DOHH2 (cell line): Measurements from ENCODE around the gene PLCXD3.

ENCODE experiments used
- H3F3A ChIP-seq: fragments of 200-600 bp; sonication (generic), shearing (Covaris generic); 2 replicates; pipeline ENCODE4 v1.6.0; 2016; ENCODE audit warnings: antibody characterized with exemption, mild to moderate bottlenecking; ENCODE audit not compliant: control insufficient read depth, insufficient read depth
- H3K27ac ChIP-seq: fragments of 200-600 bp; sonication (generic); 2 replicates; pipeline ENCODE4 v1.5.1; 2014; ENCODE audit warnings: low read depth, mild to moderate bottlenecking, low read length, moderate library complexity
- H3K27me3 ChIP-seq: fragments of 200-600 bp; sonication (generic); 2 replicates; pipeline ENCODE4 v1.6.1; 2014; ENCODE audit warnings: mild to moderate bottlenecking, low read length, mixed read lengths; ENCODE audit not compliant: control insufficient read depth
- H3K36me3 ChIP-seq: fragments of 200-600 bp; sonication (generic); 2 replicates; pipeline ENCODE4 v1.6.1; 2014; ENCODE audit warnings: mild to moderate bottlenecking, low read length, moderate library complexity, mixed read lengths; ENCODE audit not compliant: control insufficient read depth
- H3K4me1 ChIP-seq: fragments of 200-600 bp; sonication (generic); 2 replicates; pipeline ENCODE4 v1.6.1; 2014; ENCODE audit warnings: mild to moderate bottlenecking, low read length, mixed read lengths; ENCODE audit not compliant: control insufficient read depth
- H3K4me2 ChIP-seq: fragments of 200-600 bp; sonication (generic); 2 replicates; pipeline ENCODE4 v1.6.0; 2014; ENCODE audit warnings: mild to moderate bottlenecking, low read length, moderate library complexity
- H3K4me3 ChIP-seq: fragments of 200-600 bp; sonication (generic); 2 replicates; pipeline ENCODE4 v1.5.1; 2014; ENCODE audit warnings: mild to moderate bottlenecking, low read length, mixed read lengths
- H3K79me2 ChIP-seq: fragments of 200-600 bp; sonication (generic); 2 replicates; pipeline ENCODE4 v1.6.1; 2014; ENCODE audit warnings: mild to moderate bottlenecking, low read length, mixed read lengths; ENCODE audit not compliant: control insufficient read depth
- H3K9me2 ChIP-seq: fragments of 200-600 bp; sonication (generic); replicated peaks from 2 replicates; pipeline ENCODE4 v1.6.1; 2014; ENCODE audit warnings: mild to moderate bottlenecking, low read length, mixed read lengths; ENCODE audit not compliant: control insufficient read depth
- H3K9me3 ChIP-seq: fragments of 200-600 bp; sonication (generic); 2 replicates; pipeline ENCODE4 v1.6.1; 2014; ENCODE audit warnings: antibody characterized with exemption, low read length, mixed read lengths; ENCODE audit not compliant: control insufficient read depth, insufficient read depth
- H4K20me1 ChIP-seq: fragments of 200-600 bp; sonication (generic); 2 replicates; pipeline ENCODE4 v1.6.0; 2014; ENCODE audit warnings: low read depth, mild to moderate bottlenecking, antibody characterized with exemption, low read length, moderate library complexity; ENCODE audit not compliant: control insufficient read depth, insufficient read depth
- CTCF ChIP-seq: fragments of 200-600 bp; sonication (generic); IDR thresholded peaks from one replicate; pipeline ENCODE4 v1.5.1; 2014; ENCODE audit warnings: antibody characterized with exemption, mild to moderate bottlenecking, low read depth, low read length; ENCODE audit not compliant: poor library complexity, severe bottlenecking
- EZH2phosphoT487 ChIP-seq: fragments of 200-600 bp; sonication (generic); IDR thresholded peaks from 2 replicates; pipeline ENCODE4 v1.6.1; 2017; ENCODE audit warnings: borderline replicate concordance, mild to moderate bottlenecking, antibody characterized with exemption, low read length, moderate library complexity, mixed read lengths

The PLCXD3 gene

GRCh38 chr5:41290810-41291209 lies 219.6 kb downstream of the PLCXD3 start:
- Histone ChIP-seq H3K79me2 (no peaks in the 10 kb centered on the region), H3K4me3 (no peak overlapping the region), H3K36me3 (no peaks in the 10 kb centered on the region), H3K27me3 (no peaks in the 10 kb centered on the region), H3K9me2 (no peaks in the 10 kb centered on the region), H4K20me1 (no peaks in the 10 kb centered on the region), H3K9me3 (no peaks in the 10 kb centered on the region), H3F3A (no peaks in the 10 kb centered on the region), H3K4me1 (no peaks in the 10 kb centered on the region), H3K27ac (no peak overlapping the region), H3K4me2 (no peak overlapping the region)
- TF ChIP-seq EZH2phosphoT487 = no peak
- TF ChIP-seq CTCF = no peak

- TF ChIP-seq CTCF (no peak), EZH2phosphoT487 (no peak)
- Histone ChIP-seq H3K4me2 (no peak overlapping the region), H3K36me3 (no peaks in the 10 kb centered on the region), H3K9me2 (no peaks in the 10 kb centered on the region), H3K27ac (no peak overlapping the region), H3F3A (no peaks in the 10 kb centered on the region), H3K79me2 (no peaks in the 10 kb centered on the region), H3K27me3 (no peaks in the 10 kb centered on the region), H3K4me3 (no peak overlapping the region), H4K20me1 (no peaks in the 10 kb centered on the region), H3K9me3 (no peaks in the 10 kb centered on the region), H3K4me1 (no peaks in the 10 kb centered on the region)
Measured at GRCh38 chr5:41289970-41290464, 220.4 kb downstream of the PLCXD3 start.

DNA sequence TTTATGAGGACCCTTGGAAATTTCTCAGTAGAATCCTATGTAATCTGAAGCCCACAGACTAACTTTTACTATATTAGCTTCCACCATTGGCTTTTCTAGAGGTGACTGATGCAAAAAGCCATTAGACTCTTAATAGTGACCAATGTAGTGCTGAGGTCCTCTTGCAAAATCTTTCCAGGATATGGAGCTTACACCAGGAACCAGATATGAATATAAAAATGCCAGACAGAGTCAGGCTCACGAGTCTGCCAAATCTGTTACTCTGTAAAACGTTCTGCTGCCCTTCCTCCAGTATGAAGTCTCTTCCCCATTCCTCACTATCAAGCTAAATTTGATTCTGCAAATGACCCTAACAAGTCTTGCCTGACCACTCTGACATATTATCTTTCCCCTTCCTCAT lies 223.7 kb downstream of the PLCXD3 start:
- Histone ChIP-seq H3K4me1 (no peaks in the 10 kb centered on the region), H3K4me2 (no peak overlapping the region)

More for the DNA sequence above, 223.7 kb downstream of the PLCXD3 start:
- no peaks in the 10 kb centered on the region for H4K20me1 ChIP-seq
- TF ChIP-seq EZH2phosphoT487 = no peak
- TF ChIP-seq CTCF = no peak
- no peaks in the 10 kb centered on the region for H3K9me3 ChIP-seq
- H3K27me3 ChIP-seq = peaks cover 5% of the 10 kb centered on the region; the same call in 1 of the 2 replicates
- no peaks in the 10 kb centered on the region for H3K9me2 ChIP-seq
- no peaks in the 10 kb centered on the region for H3F3A ChIP-seq
- H3K36me3 ChIP-seq = no peaks in the 10 kb centered on the region
- H3K4me3 ChIP-seq = no peak overlapping the region
- no peak overlapping the region for H3K27ac ChIP-seq
- H3K79me2 ChIP-seq = no peaks in the 10 kb centered on the region
